EH (cell line): ENCODE measurements around the gene PHPT1.
"Not testable (repeated sequence)": the region's sequence is repeated elsewhere in the genome, so short reads cannot be mapped to it uniquely, and the experiment has no call there.

Experiments
- DNase-seq: peaks from one replicate; pipeline ENCODE4 v3.0.0-alpha.2; 2015; ENCODE audit warnings: low read depth

The PHPT1 gene

DNA sequence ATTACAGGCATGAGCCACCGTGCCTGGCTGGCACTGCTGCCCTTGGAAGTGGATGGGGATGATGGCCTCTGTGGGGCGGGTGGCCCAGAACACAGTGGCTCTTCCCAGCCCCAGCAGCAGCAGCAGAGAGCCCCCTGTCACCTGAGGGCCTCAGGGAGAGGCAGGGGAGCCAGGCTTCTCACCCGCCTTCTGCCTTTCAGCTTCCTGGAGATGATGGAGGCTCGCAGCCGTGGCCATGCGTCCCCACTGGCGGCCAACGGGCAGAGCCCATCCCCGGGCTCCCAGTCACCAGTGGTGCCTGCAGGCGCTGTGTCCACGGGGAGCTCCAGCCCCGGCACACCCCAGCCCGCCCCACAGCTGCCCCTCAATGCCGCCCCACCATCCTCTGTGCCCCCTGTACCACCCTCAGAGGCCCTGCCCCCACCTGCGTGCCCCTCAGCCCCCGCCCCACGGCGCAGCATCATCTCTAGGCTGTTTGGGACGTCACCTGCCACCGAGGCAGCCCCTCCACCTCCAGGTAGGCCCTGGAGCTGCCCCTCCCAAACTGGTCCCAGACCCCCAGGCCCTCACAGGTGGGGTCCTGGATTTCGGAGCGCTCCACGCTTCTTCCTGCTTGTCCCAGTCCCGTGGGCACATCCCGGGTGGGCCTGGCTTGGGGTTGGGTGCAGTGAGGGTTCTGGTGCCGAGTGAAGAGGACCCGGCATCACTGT, 11.9 kb upstream of the PHPT1 start:
- no peak for DNase-seq

DNA sequence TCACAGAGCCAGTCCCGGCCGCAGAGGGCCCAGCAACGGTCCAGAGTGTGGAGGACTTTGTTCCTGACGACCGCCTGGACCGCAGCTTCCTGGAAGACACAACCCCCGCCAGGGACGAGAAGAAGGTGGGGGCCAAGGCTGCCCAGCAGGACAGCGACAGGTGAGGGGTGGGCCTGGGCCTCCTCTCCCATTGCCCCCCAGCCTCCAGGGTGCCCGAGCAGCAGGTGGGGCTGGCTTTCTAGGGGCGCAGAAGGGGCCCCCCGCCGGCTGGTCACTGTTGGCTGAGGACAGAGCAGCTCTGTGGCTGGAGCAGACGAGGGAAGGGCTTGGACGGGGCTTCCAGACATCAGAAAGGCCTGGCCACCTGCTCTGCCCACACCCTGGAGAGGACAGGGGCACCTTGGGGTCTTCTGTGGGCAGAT, 11.3 kb upstream of the PHPT1 start:
- not testable (repeated sequence) for DNase-seq

DNA sequence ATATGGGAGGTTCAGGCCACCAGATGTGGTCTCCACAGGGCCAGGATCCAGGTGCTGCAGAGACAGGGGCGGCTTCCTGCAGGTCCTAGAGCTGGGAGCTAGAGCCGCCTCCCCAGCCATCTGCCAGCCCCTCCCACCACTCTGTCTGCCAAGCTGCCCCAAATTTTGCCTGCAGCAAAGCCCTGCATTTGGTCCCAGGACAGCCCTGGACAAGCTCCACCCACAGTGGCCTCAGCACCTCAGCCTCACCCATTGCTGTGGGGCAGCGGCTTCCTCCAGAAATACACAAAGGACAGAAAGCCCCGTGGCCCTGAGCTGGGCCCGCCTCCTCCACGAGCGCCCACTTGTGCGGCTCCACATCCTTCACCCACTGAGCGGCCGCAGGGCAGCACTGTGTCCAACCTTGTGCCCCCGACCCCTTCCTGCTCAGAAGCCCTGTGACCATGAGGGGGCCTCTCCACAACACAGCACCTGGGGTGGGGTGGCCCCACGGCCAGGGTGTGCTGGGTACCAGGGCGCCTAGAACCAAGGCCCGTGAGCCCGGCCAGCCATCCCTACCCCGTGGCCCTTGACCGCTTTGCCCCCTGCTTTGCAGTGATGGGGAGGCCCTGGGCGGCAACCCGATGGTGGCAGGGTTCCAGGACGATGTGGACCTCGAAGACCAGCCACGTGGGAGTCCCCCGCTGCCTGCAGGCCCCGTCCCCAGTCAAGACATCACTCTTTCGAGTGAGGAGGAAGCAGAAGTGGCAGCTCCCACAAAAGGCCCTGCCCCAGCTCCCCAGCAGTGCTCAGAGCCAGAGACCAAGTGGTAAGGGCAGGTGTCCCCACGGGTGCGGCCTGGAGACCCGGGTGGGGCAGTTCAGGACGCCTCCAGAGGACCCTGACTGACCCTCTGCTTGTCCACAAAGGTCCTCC, 10.6 kb upstream of the PHPT1 start:
- DNase-seq, result no peak

DNA sequence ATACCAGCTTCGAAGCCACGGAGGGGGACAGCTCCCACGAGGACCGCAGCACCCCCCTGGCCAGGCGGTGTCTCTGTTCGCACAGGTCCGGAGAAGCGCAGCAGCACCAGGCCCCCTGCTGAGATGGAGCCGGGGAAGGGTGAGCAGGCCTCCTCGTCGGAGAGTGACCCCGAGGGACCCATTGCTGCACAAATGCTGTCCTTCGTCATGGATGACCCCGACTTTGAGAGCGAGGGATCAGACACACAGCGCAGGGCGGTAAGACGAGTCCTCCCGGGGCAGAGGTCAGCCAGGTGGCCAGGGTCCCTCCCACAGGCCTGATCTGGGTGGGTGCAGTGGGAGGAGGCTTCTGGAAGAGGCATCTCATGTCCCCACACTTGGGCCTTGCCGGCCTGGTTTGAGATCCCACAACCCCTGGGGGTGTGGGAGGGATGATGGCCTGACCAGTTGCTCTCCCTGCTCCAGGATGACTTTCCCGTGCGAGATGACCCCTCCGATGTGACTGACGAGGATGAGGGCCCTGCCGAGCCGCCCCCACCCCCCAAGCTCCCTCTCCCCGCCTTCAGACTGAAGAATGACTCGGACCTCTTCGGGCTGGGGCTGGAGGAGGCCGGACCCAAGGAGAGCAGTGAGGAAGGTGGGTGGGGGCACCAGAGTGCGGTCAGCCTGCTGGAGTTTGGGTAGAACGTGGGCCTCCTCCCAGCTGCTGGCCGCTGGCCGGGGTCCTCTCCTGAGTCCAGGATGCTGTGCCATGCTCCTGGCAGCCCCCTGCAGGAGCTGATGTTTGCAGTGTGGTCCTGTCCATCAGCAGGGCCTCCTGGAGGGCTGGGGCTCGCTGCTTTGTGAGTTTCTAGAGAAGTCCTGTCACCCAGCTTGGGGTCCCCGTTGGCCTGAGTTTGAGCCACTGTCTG, 9.7 kb upstream of the PHPT1 start:
- DNase-seq, result no peak

DNA sequence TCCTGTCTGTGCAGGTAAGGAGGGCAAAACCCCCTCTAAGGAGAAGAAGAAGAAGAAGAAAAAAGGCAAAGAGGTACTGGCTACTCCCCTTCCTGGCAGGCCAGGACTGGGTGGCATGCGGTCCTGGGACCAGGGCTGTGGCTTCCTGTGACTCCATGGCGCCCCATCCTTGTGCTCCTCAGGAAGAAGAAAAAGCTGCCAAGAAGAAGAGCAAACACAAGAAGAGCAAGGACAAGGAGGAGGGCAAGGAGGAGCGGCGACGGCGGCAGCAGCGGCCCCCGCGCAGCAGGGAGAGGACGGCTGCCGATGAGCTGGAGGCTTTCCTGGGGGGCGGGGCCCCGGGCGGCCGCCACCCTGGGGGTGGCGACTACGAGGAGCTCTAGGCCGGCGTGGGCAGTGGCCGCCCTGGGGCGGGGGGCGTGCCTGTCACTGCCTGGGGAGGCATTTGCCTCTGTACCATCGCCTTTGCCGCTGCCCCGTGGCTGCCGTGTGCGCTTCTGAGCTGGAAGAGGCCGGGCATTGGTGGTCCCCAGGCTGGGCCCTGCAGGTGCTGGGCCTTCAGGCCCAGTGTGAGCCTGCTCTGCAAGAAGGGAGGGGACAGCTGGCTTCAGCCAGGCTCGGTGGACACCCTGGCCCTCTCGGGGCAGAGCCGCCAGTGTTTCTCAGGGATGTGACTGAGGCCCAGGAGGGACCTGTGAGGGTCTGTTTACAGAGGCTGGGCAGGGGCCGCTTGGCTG, 8.9 kb upstream of the PHPT1 start:
- no peak for DNase-seq

DNA sequence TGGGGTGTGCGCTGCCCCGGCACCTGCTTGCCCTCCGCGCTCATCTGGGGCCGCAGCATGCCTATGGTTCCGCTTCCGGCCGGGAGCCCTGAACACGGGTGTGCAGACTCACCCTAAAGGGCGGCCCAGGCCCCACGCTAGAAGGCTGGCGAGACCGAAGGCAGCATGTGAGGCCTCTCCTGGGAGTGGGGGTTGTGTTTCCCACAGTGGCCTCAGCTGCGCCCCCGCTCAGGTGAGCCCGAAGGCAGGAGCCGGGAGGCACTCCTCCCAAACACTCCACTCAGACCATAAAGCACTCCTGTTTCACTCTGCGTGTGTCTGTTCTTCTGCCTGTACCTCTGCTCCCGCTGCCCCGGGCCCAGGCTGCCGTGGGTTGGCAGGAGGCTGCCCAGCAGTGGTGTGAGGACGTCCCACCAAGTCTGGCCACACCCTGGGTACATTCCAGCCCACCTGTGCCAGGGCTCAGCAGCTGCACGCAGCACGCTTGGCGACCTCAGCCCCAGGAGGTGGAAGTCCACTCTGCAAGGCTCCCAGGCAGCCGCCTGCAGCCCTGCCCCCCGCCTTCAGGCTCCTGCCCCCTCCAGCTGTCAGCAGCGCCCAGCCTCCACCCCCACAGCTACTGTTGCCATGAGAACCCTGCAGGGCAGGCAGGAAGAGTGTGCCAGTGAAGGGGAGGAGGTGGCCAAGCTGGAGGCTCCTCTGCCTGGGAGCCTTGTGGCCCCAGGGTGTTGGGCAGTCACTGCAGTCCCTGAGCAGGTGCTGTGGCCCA, 8.1 kb upstream of the PHPT1 start:
- peak; percentile 76 for DNase-seq

DNA sequence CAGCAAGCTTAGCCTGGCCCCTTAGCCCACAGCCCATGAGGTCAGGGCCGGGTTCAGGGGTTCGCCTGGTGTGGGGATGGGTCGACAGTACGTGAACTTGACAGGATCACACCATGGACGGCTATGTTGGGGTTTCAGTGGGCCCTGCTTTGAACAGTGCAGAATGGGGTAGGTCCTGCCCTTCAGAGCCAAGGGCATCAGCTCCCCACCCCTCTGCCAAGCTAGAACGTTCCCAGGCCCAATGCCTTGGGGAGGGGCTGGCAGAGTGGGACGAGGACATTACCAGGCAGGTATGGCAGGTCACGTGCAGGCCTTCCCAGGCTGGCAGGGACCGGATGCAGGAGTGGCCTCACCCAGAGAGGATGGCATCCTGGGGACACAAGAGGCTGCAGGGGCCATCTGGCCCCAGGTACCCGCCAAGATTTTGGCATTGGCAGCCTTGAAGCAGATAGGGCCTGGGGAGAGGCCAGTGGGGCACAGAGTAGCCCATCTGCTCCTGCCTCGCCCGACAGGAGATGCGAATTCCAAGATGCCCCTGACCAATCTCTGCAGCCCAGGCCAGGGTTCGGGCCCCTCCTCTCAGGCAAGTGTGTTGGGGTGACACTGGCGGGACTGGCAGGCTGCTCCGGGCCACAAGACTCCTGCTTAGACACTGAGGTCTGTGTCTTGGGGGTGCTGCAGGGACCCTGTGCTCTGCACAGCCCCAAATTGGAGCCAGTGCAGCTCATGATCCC, 7.4 kb upstream of the PHPT1 start:
- DNase-seq, result not testable (repeated sequence)

DNA sequence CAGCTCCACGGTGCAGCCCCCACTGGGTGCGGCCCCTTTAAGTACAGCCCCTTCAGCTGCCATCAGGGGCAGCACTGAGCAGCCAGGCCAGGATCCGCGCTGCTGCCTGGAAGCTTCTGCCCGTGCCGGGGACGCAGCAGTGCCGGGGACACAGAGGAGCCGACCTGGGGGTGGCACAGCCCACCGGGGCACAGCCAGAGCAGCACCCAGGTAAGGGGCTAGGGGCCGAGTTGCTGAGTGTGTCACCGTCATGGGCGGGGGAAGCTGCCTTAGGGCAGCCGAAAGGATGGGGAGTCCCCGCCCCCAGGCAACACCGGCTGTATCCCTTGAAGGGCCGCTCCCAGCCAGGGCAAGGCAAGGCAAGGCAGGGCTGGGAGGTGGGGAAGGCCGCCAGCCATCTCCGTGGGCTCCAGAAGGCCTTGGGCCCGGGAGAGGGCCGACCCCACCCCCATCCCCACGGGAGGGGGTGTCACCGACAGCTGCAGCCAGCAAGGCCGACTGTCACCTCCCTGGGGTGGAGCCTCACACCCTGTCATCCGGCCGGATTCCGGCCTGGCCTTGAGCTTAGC, 6.7 kb upstream of the PHPT1 start, which contains the start of gene AJM1:
Gene AJM1 (plus strand): TSS at position 99 of the 569 bp plus-strand sequence. CDS start 1,937 bp downstream, outside the sequence.
- DNase-seq, result peak; percentile 80

DNA sequence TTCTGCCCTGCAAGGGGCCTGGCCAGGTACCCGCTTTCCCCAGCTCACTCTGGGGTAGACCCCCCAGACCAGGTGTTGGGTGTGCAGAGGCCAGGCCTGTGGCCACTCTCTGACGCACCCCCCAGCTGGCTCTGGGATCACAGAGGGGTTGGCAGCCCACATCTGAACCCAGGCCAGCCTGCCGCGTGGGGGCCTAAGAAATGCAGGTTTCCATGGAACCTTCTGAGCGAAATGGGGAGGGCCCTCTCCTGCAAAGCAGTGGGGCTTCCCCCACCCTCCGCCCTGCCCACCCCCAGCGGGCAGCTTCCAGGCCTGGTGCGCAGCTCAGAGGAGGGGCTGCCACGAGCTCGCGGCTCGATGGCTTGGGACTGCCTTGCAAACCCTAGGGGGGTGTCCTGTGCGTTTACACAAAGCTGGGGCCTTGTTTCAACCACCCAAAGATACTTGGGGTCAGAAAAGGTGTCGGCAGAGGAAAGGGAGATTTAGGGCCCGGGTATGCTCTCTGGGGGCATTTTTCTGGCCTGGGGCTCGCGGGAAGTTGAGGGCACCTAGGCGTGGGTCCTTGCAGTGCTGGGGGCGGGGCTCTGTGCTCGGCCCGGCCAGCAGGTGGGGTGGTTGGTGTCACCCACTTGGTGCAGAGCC, 5.9 kb upstream of the PHPT1 start:
- not testable (repeated sequence) for DNase-seq

DNA sequence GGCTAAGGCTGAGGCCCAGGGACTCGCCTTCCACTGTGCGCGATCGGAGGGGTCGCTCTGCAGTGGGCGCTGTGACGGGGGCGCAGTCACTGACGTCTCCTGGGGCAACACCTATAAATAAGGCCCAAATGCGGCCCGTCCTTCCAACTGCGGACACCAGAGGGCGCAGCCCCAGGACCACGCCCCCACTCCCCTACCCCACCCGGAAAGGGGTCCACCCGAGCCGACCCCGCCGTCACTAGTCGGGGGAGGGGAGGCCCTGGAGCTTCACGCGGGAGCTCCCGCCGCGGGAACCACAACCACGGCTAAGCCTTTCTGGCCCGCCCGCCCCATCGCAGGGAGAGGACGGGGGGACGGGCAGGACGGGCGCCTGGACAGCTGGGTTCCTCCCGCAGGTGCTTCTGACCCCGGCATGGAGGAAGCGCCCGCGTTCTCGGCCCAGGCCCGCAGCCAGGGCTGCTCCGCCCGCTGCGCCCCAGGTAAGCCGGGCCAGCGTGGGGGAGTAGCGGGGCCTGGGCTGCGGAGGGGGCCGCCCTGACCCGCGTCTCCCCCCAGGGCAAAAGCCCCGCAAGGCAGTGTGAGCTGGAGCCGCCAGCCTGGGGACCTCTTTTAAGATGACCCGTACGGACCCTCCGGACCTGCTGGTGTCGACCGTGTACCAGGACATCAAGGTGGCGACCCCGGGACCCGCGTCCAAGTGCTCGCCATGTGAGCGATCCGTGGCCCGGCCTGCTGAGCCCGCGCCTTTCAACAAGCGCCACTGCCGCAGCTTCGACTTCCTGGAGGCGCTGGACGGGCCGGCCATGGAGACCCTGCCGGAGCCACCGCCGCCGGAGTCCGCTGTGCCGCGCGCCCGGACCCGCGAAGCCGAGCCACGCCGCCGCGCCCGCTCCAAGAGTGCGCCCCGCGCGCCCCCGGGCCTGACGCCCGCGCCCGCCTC, 5.1 kb upstream of the PHPT1 start:
- peak; percentile 27 for DNase-seq

DNA sequence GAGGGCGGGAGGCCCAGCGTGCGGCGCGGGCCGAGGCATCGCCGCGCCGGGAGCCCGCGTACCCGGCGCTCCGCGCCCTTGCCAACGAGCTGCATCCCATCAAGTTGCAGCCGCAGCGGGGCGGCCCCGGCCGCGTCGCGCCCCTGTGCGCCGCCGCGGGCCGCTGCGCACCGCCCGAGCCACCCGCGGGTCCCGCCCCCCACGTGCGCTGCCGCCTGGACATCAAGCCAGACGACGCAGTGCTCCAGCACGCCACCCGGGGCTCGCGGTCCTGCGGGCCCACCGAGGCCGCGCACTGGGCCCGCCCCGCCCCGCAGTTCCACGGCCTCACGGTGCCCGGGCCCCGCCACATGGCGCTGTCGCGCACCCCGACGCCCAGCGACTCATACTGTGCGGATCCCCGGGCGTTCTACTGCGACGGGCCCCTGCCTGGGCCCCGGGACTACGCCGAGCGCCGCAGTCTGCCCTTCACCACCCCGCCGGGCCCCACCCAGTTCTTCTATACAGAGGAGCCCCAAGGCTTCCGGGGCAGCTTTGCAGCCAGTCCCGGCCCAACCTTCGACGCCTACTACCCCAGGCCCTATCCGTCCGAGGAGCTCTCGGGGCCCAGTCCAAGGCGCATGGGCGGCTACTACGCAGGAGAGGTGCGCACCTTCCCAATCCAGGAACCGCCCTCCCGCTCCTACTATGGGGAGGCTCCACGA, 4.3 kb upstream of the PHPT1 start:
- no peak for DNase-seq

DNA sequence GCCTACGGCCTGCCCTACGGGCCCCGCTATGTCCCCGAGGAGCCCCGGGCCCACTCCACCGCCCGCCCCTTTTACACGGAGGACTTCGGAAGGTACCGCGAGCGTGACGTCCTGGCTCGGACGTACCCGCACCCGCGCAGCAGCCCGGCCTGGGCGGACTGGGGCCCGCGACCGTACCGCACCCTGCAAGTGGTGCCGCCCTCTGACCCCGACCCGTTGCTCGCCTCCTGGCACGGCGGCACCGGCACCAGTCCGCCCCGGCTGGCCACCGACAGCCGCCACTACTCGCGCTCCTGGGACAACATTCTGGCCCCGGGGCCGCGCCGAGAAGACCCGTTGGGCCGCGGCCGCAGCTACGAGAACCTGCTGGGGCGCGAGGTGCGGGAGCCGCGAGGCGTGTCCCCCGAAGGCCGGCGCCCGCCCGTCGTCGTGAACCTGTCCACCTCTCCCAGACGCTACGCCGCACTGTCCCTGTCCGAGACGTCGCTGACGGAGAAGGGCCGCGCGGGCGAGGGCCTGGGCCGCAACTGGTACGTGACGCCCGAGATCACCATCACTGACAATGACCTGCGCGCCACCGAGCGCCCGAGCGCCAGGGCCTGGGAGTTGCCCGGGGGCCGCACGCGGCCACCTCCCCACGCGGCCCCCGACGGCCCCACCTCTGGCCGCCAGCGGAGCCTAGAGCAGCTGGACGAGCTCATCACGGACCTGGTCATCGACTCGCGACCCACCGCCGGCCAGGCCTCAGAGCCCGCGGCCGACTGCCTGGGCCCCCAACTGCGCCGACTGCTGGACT, 3.5 kb upstream of the PHPT1 start:
- no peak for DNase-seq

DNA sequence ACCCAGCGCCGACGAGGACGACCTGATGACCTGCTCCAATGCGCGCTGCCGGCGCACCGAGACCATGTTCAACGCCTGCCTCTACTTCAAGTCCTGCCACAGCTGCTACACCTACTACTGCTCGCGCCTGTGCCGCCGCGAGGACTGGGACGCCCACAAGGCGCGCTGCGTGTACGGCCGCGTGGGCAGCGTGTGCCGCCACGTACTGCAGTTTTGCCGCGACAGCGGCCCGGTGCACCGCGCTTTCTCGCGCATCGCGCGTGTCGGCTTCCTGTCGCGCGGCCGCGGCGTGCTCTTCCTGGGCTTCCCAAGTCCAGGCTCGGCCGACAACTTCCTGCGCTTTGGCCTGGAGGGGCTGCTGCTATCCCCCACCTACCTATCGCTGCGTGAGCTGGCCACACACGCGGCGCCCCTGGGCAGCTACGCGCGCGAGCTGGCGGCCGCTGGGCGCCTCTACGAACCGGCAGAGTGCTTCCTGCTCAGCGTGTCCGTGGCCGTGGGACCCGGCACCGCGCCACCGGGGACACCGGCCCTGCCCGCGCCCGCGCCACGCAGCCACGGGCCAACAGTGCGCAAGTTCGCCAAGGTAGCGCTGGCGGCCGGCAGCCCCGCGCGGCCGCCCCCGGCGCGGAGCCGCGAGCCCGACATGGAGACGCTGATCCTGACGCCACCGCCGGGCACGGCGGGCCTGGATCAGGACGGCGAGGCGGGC, 2.7 kb upstream of the PHPT1 start:
- no peak for DNase-seq

DNA sequence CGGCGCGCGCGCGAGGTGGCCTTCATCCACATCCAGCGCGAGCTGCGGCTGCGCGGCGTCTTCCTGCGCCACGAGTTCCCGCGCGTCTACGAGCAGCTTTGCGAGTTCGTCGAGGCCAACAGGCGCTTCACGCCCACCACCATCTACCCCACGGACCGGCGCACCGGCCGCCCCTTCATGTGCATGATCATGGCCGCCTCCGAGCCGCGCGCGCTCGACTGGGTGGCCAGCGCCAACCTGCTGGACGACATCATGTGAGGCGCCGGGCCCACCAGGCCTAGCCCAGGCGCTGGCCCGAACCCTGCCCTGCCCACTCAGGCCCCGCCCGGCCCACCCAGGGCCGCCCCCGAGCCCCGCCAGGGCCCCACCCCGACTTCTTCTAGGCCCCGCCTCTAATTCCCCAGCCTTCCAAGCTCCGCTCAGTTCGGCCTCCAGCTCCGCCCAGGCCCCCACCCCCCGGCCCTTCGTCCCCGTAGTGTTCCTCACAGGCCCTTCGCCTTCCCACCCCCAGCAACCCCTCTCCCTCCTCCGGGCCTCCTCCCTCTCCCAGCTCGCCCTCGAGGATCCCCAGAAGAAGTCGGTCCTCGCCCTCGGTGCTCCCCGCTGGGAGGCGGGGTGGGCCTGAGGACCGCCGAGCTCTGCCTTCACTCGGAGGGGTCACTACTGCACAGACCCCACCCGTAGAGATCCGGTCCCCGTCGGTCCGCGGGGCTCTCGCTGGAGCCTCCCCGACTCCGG, 2.0 kb upstream of the PHPT1 start:
- DNase-seq, result peak; percentile 71

DNA sequence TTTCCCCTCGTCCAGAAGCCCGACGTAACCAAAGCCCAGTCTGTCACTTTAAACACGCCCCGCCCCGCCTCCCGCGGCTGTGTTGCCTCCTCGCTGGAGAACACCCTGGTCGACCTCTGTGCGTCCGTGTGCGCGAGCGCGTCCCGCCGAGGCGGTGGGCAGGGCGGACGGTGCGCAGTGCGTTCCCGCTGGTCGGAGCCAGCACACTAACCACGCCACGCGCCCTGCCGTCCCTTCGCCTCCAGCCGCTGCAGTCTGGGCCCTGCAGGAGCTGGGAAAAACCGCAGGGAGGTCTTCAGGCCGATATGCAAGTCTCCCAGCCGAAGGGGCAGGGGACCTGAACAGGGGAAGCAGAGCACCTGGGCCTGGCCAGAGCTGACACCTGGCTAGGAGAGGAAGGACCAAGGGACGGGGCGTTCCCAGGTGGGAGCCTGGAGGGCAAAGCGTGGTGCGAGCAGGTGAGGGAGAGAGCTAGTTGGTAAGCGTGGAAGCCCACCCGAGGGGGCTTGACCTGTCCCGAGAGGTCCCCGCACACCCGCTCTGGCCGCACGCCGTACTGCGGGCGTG, 1.3 kb upstream of the PHPT1 start:
- peak; percentile 88 for DNase-seq
